Neural progenitor cell (in vitro differentiated cells): Measurements from ENCODE around the gene FOXL3. TPM values are rescaled to one million over a fixed set of nuclear protein-coding genes. Genes with fewer than 3 reads are reported as not detected.
A peak's percentile ranks its signal among the peaks of the same experiment; 100 is the strongest.

Experiments used
- DNase-seq: peaks from one replicate; pipeline ENCODE4 v3.0.0-alpha.2; 2016; ENCODE audit warnings: low spot score
- H2AFZ ChIP-seq: fragments of 200-600 bp; sonication (generic); replicated peaks from 2 replicates; pipeline ENCODE4 v1.6.1; 2016; ENCODE audit warnings: antibody characterized with exemption
- H3F3A ChIP-seq: fragments of 200-600 bp; sonication (generic); 2 replicates; pipeline ENCODE4 v1.6.1; 2016; ENCODE audit warnings: antibody characterized with exemption, low read depth
- H3K27ac ChIP-seq: fragments of 200-600 bp; sonication (generic); 2 replicates; pipeline ENCODE4 v1.5.1; 2016; ENCODE audit warnings: mild to moderate bottlenecking
- H3K27me3 ChIP-seq: fragments of 200-600 bp; sonication (generic); 2 replicates; pipeline ENCODE4 v1.6.1; 2016; ENCODE audit warnings: mild to moderate bottlenecking, moderate library complexity
- H3K36me3 ChIP-seq: fragments of 200-600 bp; sonication (generic); 2 replicates; pipeline ENCODE4 v1.5.1; 2016
- H3K4me1 ChIP-seq: fragments of 200-600 bp; sonication (generic); 2 replicates; pipeline ENCODE4 v1.6.1; 2016; ENCODE audit warnings: mixed run types
- H3K4me2 ChIP-seq: fragments of 200-600 bp; sonication (generic); 2 replicates; pipeline ENCODE4 v1.6.1; 2016
- H3K4me3 ChIP-seq: fragments of 200-600 bp; sonication (generic); 2 replicates; pipeline ENCODE4 v1.5.1; 2016
- H3K79me2 ChIP-seq: fragments of 200-600 bp; sonication (generic); 2 replicates; pipeline ENCODE4 v1.6.1; 2016; ENCODE audit warnings: low read depth
- H3K9ac ChIP-seq: fragments of 200-600 bp; sonication (generic); 2 replicates; pipeline ENCODE4 v1.6.1; 2016
- H3K9me3 ChIP-seq: fragments of 200-600 bp; sonication (generic); 2 replicates; pipeline ENCODE4 v1.5.1; 2016; ENCODE audit warnings: low read depth
- H4K20me1 ChIP-seq: fragments of 200-600 bp; sonication (generic); 2 replicates; pipeline ENCODE4 v1.6.1; 2016; ENCODE audit warnings: low read depth
- H3K27ac Mint-ChIP-seq: 3 replicates; pipeline ENCODE4 v1.8.0; 2021; ENCODE audit warnings: mixed read lengths
- H3K27me3 Mint-ChIP-seq: 2 replicates; pipeline ENCODE4 v1.8.0; 2022; ENCODE audit warnings: low read depth, mild to moderate bottlenecking, inconsistent platforms, moderate library complexity, mixed read lengths; ENCODE audit not compliant: insufficient read depth
- H3K36me3 Mint-ChIP-seq: 3 replicates; pipeline ENCODE4 v1.8.0; 2021; ENCODE audit warnings: mixed read lengths
- H3K4me1 Mint-ChIP-seq: 3 replicates; pipeline ENCODE4 v1.8.0; 2021; ENCODE audit warnings: mixed read lengths
- H3K4me3 Mint-ChIP-seq: 3 replicates; pipeline ENCODE4 v1.8.0; 2021; ENCODE audit warnings: mild to moderate bottlenecking, moderate library complexity, mixed read lengths
- H3K9me3 Mint-ChIP-seq: 3 replicates; pipeline ENCODE4 v1.8.0; 2020; ENCODE audit warnings: mixed read lengths
- EZH2 ChIP-seq: fragments of 200-600 bp; sonication (generic); IDR thresholded peaks from 2 replicates; pipeline ENCODE4 v1.6.1; 2017; ENCODE audit warnings: antibody characterized with exemption, mild to moderate bottlenecking, moderate library complexity
- EZH2phosphoT487 ChIP-seq: fragments of 200-600 bp; sonication (generic); IDR thresholded peaks from 2 replicates; pipeline ENCODE4 v1.6.1; 2017; ENCODE audit warnings: antibody characterized with exemption
- total RNA-seq: library from RNA; depleted of rRNA; stranded (reverse); fragments of >200 nt; gene quantifications from 2 replicates; pipeline ENCODE4 v1.2.3, GENCODE V29; 2015; ENCODE audit warnings: low replicate concordance
- TF ChIP-seq, protein P1 (sequence below): fragments of 200-600 bp; sonication (generic); IDR thresholded peaks from 2 replicates; pipeline ENCODE4 v1.5.1; 2017; ENCODE audit warnings: antibody characterized with exemption, mild to moderate bottlenecking

Gene FOXL3
- total RNA-seq, 1 donor from 2014 or later, result not detected

DNA sequence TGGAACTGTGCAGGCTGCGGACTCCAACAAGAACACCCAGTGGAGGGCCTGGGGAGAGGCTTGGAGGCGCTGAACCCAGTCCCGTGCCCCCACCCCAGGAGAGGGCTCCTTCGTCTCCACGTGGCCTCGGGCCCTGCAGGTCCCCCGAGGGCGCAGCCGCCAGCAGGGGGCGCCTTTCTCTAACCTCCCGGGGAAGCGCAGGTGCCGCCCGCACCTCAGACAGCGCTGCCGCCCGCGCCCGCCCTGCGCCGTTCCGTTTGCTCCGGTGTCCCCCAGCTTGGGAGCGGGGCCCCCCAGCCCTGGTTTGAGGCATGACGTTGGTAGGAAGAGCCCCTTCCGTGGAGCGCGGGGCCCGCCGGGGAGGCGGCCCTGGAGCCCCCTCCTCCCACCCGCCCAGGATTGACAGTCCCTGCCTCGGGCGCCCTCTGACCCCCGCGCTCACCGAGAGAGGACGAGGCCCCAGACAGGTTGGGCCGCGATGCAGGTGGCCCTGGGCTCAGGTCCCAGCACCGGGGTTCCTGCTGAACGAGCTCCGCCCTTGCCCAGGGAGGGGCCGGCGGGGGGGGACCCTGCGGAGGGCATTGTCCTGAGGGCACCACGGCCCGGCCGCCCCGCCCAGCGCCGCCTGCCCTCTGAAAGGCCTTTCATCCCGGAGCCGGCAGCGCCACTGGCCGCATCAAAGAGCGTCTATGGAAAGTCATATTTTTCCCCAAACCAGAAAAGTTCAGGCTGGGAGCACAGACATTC lies 42.8 kb downstream of the FOXL3 start:
- Histone ChIP-seq H3K9ac (no peak overlapping the region), H3K27me3 (no peaks in the 10 kb centered on the region), H3K9me3 (no peaks in the 10 kb centered on the region), H3K4me3 (peak overlapping the region; percentile 52), H3K27ac (no peak overlapping the region), H4K20me1 (no peaks in the 10 kb centered on the region), H2AFZ (peak overlapping the region; percentile 95), H3K79me2 (no peaks in the 10 kb centered on the region), H3K4me1 (peaks cover 6% of the 10 kb centered on the region), H3F3A (peaks cover 24% of the 10 kb centered on the region), H3K4me2 (peak overlapping the region; percentile 98), H3K36me3 (no peaks in the 10 kb centered on the region)
- H3K27ac Mint-ChIP-seq, result no peak overlapping the region
- peak overlapping the region; percentile 10 for H3K4me3 Mint-ChIP-seq
- H3K36me3 Mint-ChIP-seq, result peaks cover 2% of the 10 kb centered on the region
- TF ChIP-seq, protein P1, sequence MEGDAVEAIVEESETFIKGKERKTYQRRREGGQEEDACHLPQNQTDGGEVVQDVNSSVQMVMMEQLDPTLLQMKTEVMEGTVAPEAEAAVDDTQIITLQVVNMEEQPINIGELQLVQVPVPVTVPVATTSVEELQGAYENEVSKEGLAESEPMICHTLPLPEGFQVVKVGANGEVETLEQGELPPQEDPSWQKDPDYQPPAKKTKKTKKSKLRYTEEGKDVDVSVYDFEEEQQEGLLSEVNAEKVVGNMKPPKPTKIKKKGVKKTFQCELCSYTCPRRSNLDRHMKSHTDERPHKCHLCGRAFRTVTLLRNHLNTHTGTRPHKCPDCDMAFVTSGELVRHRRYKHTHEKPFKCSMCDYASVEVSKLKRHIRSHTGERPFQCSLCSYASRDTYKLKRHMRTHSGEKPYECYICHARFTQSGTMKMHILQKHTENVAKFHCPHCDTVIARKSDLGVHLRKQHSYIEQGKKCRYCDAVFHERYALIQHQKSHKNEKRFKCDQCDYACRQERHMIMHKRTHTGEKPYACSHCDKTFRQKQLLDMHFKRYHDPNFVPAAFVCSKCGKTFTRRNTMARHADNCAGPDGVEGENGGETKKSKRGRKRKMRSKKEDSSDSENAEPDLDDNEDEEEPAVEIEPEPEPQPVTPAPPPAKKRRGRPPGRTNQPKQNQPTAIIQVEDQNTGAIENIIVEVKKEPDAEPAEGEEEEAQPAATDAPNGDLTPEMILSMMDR, result peak; percentile 89
- TF ChIP-seq EZH2phosphoT487 (no peak), EZH2 (peak; percentile 44)
- peaks cover 9% of the 10 kb centered on the region for H3K9me3 Mint-ChIP-seq
- DNase-seq, result peak; percentile 88
- H3K4me1 Mint-ChIP-seq, result peaks cover 30% of the 10 kb centered on the region
- H3K27me3 Mint-ChIP-seq, result peaks cover 29% of the 10 kb centered on the region

DNA sequence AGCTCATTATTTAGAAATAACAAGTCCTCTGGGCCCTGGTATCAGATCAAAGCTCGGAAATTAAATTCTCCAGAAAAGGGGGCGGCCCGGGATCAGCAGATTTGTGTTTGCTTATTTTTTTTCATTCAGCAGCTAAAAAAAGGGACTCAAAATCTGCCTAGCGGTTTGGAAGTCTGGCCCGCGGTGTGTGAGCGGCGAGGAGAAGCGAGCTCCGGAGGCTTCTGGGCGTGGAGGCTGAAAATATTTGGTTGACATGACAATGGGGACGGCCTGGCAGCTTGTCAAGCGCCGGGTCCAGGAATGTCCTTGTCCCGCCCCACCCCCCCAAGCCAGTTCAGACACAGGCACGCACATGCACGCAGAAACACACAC lies 43.4 kb downstream of the FOXL3 start:
- TF ChIP-seq, protein P1, result no peak
- no peak for TF ChIP-seq EZH2phosphoT487
- no peak for TF ChIP-seq EZH2
- H3K4me1 ChIP-seq, result peaks cover 6% of the 10 kb centered on the region
- H3K9ac ChIP-seq, result no peak overlapping the region
- Mint-ChIP-seq H3K27ac (no peak overlapping the region), H3K27me3 (peaks cover 29% of the 10 kb centered on the region), H3K9me3 (peaks cover 9% of the 10 kb centered on the region), H3K4me3 (peak overlapping the region; percentile 27), H3K36me3 (peaks cover 2% of the 10 kb centered on the region), H3K4me1 (peaks cover 30% of the 10 kb centered on the region)
- peak; percentile 46 for DNase-seq
- H3K27ac ChIP-seq, result no peak overlapping the region
- peak overlapping the region; percentile 95 for H2AFZ ChIP-seq
- no peaks in the 10 kb centered on the region for H3K36me3 ChIP-seq
- H3K4me3 ChIP-seq, result peak overlapping the region; percentile 52
- H4K20me1 ChIP-seq, result no peaks in the 10 kb centered on the region
- peaks cover 24% of the 10 kb centered on the region for H3F3A ChIP-seq
- H3K9me3 ChIP-seq, result no peaks in the 10 kb centered on the region
- no peaks in the 10 kb centered on the region for H3K27me3 ChIP-seq
- H3K79me2 ChIP-seq, result no peaks in the 10 kb centered on the region
- peak overlapping the region; percentile 98 for H3K4me2 ChIP-seq

DNA sequence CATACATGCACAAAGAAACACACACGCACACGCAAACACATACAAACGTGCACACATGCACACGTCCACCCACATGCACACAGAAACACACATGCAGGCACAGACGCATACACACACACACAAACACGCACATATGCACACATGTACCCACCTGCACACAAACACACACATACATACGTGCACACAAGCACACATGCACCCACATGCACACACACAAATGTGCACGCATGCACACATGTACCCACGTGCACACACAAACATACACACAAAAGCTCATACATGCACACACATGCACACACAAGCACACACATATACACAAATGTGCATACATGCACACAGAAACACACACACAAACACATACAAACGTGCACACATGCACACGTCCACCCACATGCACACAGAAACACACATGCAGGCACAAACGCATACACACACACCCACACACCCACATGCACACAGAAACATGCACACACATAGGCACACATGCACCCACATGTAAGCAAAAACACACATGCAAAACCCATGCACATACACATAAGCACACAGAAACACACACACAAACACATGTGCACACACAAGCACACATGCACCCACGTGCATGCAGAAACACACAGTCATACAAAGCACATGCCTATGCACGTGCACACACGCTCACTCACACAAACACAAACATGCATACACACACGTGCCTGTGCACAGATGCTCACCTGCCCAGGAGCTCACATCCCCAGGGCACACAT lies 44.8 kb downstream of the FOXL3 start:
- no peaks in the 10 kb centered on the region for H3K9me3 ChIP-seq
- no peak overlapping the region for H3K4me3 ChIP-seq
- Mint-ChIP-seq H3K4me1 (peaks cover 35% of the 10 kb centered on the region), H3K4me3 (peak overlapping the region; percentile 73), H3K27me3 (peaks cover 29% of the 10 kb centered on the region), H3K36me3 (peaks cover 2% of the 10 kb centered on the region), H3K27ac (peak overlapping the region; percentile 81), H3K9me3 (peaks cover 9% of the 10 kb centered on the region)
- H3K9ac ChIP-seq, result no peak overlapping the region
- H3K4me1 ChIP-seq, result peaks cover 6% of the 10 kb centered on the region
- H3K36me3 ChIP-seq, result no peaks in the 10 kb centered on the region
- no peak overlapping the region for H2AFZ ChIP-seq
- H3F3A ChIP-seq, result peaks cover 24% of the 10 kb centered on the region
- H3K79me2 ChIP-seq, result no peaks in the 10 kb centered on the region
- no peak overlapping the region for H3K27ac ChIP-seq
- H4K20me1 ChIP-seq, result no peaks in the 10 kb centered on the region
- H3K27me3 ChIP-seq, result no peaks in the 10 kb centered on the region
- no peak overlapping the region for H3K4me2 ChIP-seq
- no peak for DNase-seq
- TF ChIP-seq EZH2 (no peak), EZH2phosphoT487 (no peak)
- TF ChIP-seq, protein P1, result no peak
